ENCODE measurements around the gene ANKRD42.

DNA sequence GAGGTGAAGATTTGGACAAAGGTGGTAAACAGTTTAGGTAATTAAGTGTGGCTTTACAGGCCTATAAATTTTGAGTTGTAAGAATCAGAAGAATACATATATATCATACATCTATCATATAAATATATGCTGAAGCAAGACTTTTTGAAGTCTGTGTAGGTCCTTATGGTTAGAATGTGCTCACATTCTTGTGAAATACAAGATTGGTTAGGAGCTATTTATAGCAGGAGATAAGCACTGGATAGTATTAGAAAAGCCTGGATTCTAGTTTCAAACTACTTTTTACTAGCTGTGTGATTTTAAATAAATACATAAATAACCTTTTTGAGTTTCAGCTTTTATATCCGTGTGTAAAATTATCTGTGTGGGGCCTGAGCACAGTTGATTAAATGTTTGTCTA, 42.3 kb downstream of the ANKRD42 start:
- TF ChIP-seq, protein P1, sequence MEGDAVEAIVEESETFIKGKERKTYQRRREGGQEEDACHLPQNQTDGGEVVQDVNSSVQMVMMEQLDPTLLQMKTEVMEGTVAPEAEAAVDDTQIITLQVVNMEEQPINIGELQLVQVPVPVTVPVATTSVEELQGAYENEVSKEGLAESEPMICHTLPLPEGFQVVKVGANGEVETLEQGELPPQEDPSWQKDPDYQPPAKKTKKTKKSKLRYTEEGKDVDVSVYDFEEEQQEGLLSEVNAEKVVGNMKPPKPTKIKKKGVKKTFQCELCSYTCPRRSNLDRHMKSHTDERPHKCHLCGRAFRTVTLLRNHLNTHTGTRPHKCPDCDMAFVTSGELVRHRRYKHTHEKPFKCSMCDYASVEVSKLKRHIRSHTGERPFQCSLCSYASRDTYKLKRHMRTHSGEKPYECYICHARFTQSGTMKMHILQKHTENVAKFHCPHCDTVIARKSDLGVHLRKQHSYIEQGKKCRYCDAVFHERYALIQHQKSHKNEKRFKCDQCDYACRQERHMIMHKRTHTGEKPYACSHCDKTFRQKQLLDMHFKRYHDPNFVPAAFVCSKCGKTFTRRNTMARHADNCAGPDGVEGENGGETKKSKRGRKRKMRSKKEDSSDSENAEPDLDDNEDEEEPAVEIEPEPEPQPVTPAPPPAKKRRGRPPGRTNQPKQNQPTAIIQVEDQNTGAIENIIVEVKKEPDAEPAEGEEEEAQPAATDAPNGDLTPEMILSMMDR (IDR thresholded peaks at IDR 0.05; ENCODE audit: extremely low read depth in 1 of 2, insufficient read depth in 1 of 2, low read depth in 1 of 2, low read length in 2 of 2): no peak
- TF ChIP-seq MYC (IDR thresholded peaks at IDR 0.05; ENCODE audit: low read depth, low read length): no peak
- TF ChIP-seq POLR2A (IDR thresholded peaks at IDR 0.05; ENCODE audit: low read depth, low read length): no peak
- no peak for TF ChIP-seq POLR2AphosphoS5 (IDR thresholded peaks at IDR 0.05; ENCODE audit: insufficient read depth, low read depth, low read length)
- TF ChIP-seq EZH2 (IDR thresholded peaks at IDR 0.05; ENCODE audit: borderline replicate concordance, low read depth, low read length, severe bottlenecking): no peak
- TF ChIP-seq GATA2 (IDR thresholded peaks at IDR 0.05; ENCODE audit: insufficient read depth, insufficient read length, low read depth, low read length): no peak
- TF ChIP-seq FOS (IDR thresholded peaks at IDR 0.05; ENCODE audit: borderline replicate concordance, insufficient read depth, low read length): no peak
- TF ChIP-seq JUN (IDR thresholded peaks at IDR 0.05; ENCODE audit: borderline replicate concordance, insufficient read depth, insufficient read length, low read depth): no peak
